NCI-H460 (cell line): ENCODE measurements around the gene RASD2. TPM values are rescaled to one million over a fixed set of nuclear protein-coding genes. Genes with fewer than 3 reads are reported as not detected.

ENCODE experiments used
- DNase-seq: peaks from one replicate; pipeline ENCODE4 v3.0.0-alpha.2; 2016; ENCODE audit warnings: low read depth; ENCODE audit errors: extremely low read depth
- total RNA-seq: library from RNA; depleted of rRNA; stranded (reverse); fragments of >200 nt; shearing (Covaris generic); gene quantifications from 2 replicates; pipeline ENCODE4 v1.2.3, GENCODE V29; 2014

Gene RASD2
- total RNA-seq, 1 experiment from 2014 or later = 0.02 TPM

- DNase-seq = no peak
Observed at GRCh38 chr22:35517769-35518530, 22.7 kb upstream of the RASD2 start.

GRCh38 chr22:35518811-35519210 lies 21.8 kb upstream of the RASD2 start:
- no peak for DNase-seq

GRCh38 chr22:35519306-35520000 lies 21.2 kb upstream of the RASD2 start:
- DNase-seq = no peak

GRCh38 chr22:35521358-35522224 lies 19.0 kb upstream of the RASD2 start:
- no peak for DNase-seq

GRCh38 chr22:35522225-35523149 lies 18.1 kb upstream of the RASD2 start:
- no peak for DNase-seq

- no peak for DNase-seq
Observed at GRCh38 chr22:35523167-35523947, 17.3 kb upstream of the RASD2 start.

- DNase-seq = no peak
Observed at GRCh38 chr22:35524966-35525686, 15.5 kb upstream of the RASD2 start.

- no peak for DNase-seq
Observed at GRCh38 chr22:35525687-35526332, 14.8 kb upstream of the RASD2 start.

- DNase-seq = no peak
Observed at GRCh38 chr22:35526333-35526979, 14.2 kb upstream of the RASD2 start.

- DNase-seq = no peak
Observed at GRCh38 chr22:35528927-35529326, 11.7 kb upstream of the RASD2 start.

- DNase-seq = no peak
Observed at GRCh38 chr22:35530700-35531099, 9.9 kb upstream of the RASD2 start.

GRCh38 chr22:35531202-35531601 lies 9.4 kb upstream of the RASD2 start:
- DNase-seq = no peak

GRCh38 chr22:35531676-35532075 lies 9.0 kb upstream of the RASD2 start:
- no peak for DNase-seq

GRCh38 chr22:35533365-35534029 lies 7.1 kb upstream of the RASD2 start:
- DNase-seq = no peak

GRCh38 chr22:35534091-35534490 lies 6.5 kb upstream of the RASD2 start:
- no peak for DNase-seq

- no peak for DNase-seq
Observed at GRCh38 chr22:35537232-35537631, 3.4 kb upstream of the RASD2 start.

- DNase-seq = peak; percentile 18
Observed at GRCh38 chr22:35538801-35539321, 1.8 kb upstream of the RASD2 start.
